Posterior vena cava (tissue), 2 donors: Measurements from ENCODE around the gene HOXB6. TPM values are rescaled to one million over a fixed set of nuclear protein-coding genes. Genes with fewer than 3 reads are reported as not detected.

Experiments used
- DNase-seq: peaks from one replicate; pipeline ENCODE4 v3.0.0-alpha.2; 2020; ENCODE audit warnings: low spot score
- intact Hi-C, 2 donors: fragments of 100-400 bp; cut with DNase I; formaldehyde crosslinking; loops; one replicate each; pipeline versions ENCODE4 v1.14.1 to v1.14.2; 2022 to 2023
- total RNA-seq, 2 donors: library from RNA; stranded (reverse); fragmentation: NEBNext Ultra II Directional; extraction: Animal tissue kit (Norgen Biotek cat#: 25700); gene quantifications; one replicate each; pipeline ENCODE4 v1.2.1, GENCODE V29; 2021
- donor health status: DM: yes; HTN: yes; CAD: no.
- donor health status: DM: yes; HTN: yes; CAD: no.

HOXB6 gene
- total RNA-seq, 2 donors from 2014 or later, result 3.9 to 6.7 TPM

- no peak for DNase-seq
- intact Hi-C loops, result no loop called here
These were observed 41.0 kb downstream of the HOXB6 start for GRCh38 chr17:48563867-48564187.

- intact Hi-C loops, result no loop called here
- no peak for DNase-seq
These were observed 41.4 kb downstream of the HOXB6 start for GRCh38 chr17:48563385-48563838.

GRCh38 chr17:48562934-48563333 is 41.9 kb downstream of the HOXB6 start:
- intact Hi-C loops, result no loop called here
- no peak for DNase-seq

- intact Hi-C loops, result no loop called here
- DNase-seq, result no peak
These were observed 42.6 kb downstream of the HOXB6 start for GRCh38 chr17:48561884-48562810.

GRCh38 chr17:48559840-48560817 is 44.7 kb downstream of the HOXB6 start:
- no peak for DNase-seq
- intact Hi-C loops, result no loop called here

- intact Hi-C loops, result no loop called here
These were observed 45.5 kb downstream of the HOXB6 start for GRCh38 chr17:48559122-48559839.

GRCh38 chr17:48558831-48559121 is 46.0 kb downstream of the HOXB6 start:
- intact Hi-C loops, result no loop called here

More at GRCh38 chr17:48559122-48559839, 45.5 kb downstream of the HOXB6 start:
- no peak for DNase-seq

GRCh38 chr17:48558057-48558830 is 46.5 kb downstream of the HOXB6 start:
- no peak for DNase-seq
- intact Hi-C loops, result no loop called here

More at GRCh38 chr17:48558831-48559121, 46.0 kb downstream of the HOXB6 start:
- DNase-seq, result no peak

GRCh38 chr17:48556576-48557401 is 48.0 kb downstream of the HOXB6 start:
- intact Hi-C loops, result no loop called here
- DNase-seq, result no peak

GRCh38 chr17:48556229-48556575 is 48.6 kb downstream of the HOXB6 start:
- intact Hi-C loops, result no loop called here
- no peak for DNase-seq

GRCh38 chr17:48555258-48556228 is 49.2 kb downstream of the HOXB6 start:
- intact Hi-C loops, result no loop called here
- no peak for DNase-seq

- no peak for DNase-seq
- intact Hi-C loops, result no loop called here
These were observed 50.2 kb downstream of the HOXB6 start for GRCh38 chr17:48554412-48555257.

- intact Hi-C loops, result no loop called here
- DNase-seq, result no peak
These were observed 51.0 kb downstream of the HOXB6 start for GRCh38 chr17:48553826-48554225.

GRCh38 chr17:48553190-48553547 is 51.6 kb downstream of the HOXB6 start:
- no peak for DNase-seq
- intact Hi-C loops, result no loop called here

GRCh38 chr17:48552466-48553189 is 52.2 kb downstream of the HOXB6 start:
- no peak for DNase-seq
- intact Hi-C loops, result no loop called here
